Liver (tissue), 3 donors: ENCODE measurements around the gene IGF2BP3.

Experiments used
- CTCF ChIP-seq: fragments of 150-350 bp; IDR thresholded peaks from 2 replicates; pipeline ENCODE4 v1.5.1; 2017; ENCODE audit warnings: improper control_type of control experiment, low read depth, low read length; ENCODE audit not compliant: missing input control
- GABPA ChIP-seq, 2 donors: IDR thresholded peaks in 1 of 2; conservative IDR thresholded peaks in 1 of 2; 2 replicates each; pipeline ENCODE4 v1.6.1; 2016; ENCODE audit warnings: antibody characterized with exemption in 2 of 2, mild to moderate bottlenecking in 1 of 2, moderate library complexity in 1 of 2
- REST ChIP-seq: IDR thresholded peaks from 2 replicates; pipeline ENCODE4 v1.6.1; 2016; ENCODE audit warnings: antibody characterized with exemption, mild to moderate bottlenecking
- donor health status: healthy.
- donor health status: healthy.

GRCh38 chr7:23350466-23350865, 119.8 kb downstream of the IGF2BP3 start:
- TF ChIP-seq REST: no peak
- no peak for TF ChIP-seq CTCF
- no peak for TF ChIP-seq GABPA (IDR thresholded peaks at IDR 0.05 in 1 of 2, conservative IDR thresholded peaks at IDR 0.05 in 1 of 2)
